GM23248 (cell line): Measurements from ENCODE around the gene MSANTD1. TPM values are rescaled to one million over a fixed set of nuclear protein-coding genes. Genes with fewer than 3 reads are reported as not detected.

Experiments
- DNase-seq: peaks from one replicate; pipeline ENCODE4 v3.0.0-alpha.2; 2015
- H2AFZ ChIP-seq: fragments of 200-600 bp; sonication (generic); 2 replicates; pipeline ENCODE4 v1.6.1; 2016; ENCODE audit warnings: antibody characterized with exemption
- H3F3A ChIP-seq: fragments of 200-600 bp; sonication (generic); 2 replicates; pipeline ENCODE4 v1.6.1; 2016; ENCODE audit warnings: mild to moderate bottlenecking, antibody characterized with exemption, mixed run types; ENCODE audit not compliant: insufficient read depth
- H3K27ac ChIP-seq: fragments of 200-600 bp; sonication (generic); 2 replicates; pipeline ENCODE4 v1.5.1; 2016; ENCODE audit warnings: mild to moderate bottlenecking
- H3K27me3 ChIP-seq: fragments of 200-600 bp; sonication (generic); replicated peaks from 2 replicates; pipeline ENCODE4 v1.6.1; 2016; ENCODE audit warnings: mild to moderate bottlenecking; ENCODE audit not compliant: insufficient read depth
- H3K36me3 ChIP-seq: fragments of 200-600 bp; sonication (generic); 2 replicates; pipeline ENCODE4 v1.6.1; 2016; ENCODE audit warnings: low read depth, mild to moderate bottlenecking
- H3K4me1 ChIP-seq: fragments of 200-600 bp; sonication (generic); 2 replicates; pipeline ENCODE4 v1.6.1; 2016; ENCODE audit warnings: mild to moderate bottlenecking; ENCODE audit not compliant: insufficient read depth
- H3K4me2 ChIP-seq: fragments of 200-600 bp; sonication (generic); one replicate; pipeline ENCODE4 v1.6.1; 2016; ENCODE audit warnings: mild to moderate bottlenecking; ENCODE audit not compliant: unreplicated experiment
- H3K4me3 ChIP-seq: fragments of 200-600 bp; sonication (generic); 2 replicates; pipeline ENCODE4 v1.5.1; 2016; ENCODE audit warnings: mild to moderate bottlenecking
- H3K79me2 ChIP-seq: fragments of 200-600 bp; sonication (generic); 2 replicates; pipeline ENCODE4 v1.6.1; 2016; ENCODE audit warnings: mild to moderate bottlenecking; ENCODE audit not compliant: insufficient read depth
- H3K9ac ChIP-seq: fragments of 200-600 bp; sonication (generic); 2 replicates; pipeline ENCODE4 v1.6.1; 2016; ENCODE audit warnings: mild to moderate bottlenecking
- H3K9me2 ChIP-seq: fragments of 200-600 bp; sonication (generic); 2 replicates; pipeline ENCODE4 v1.6.1; 2016; ENCODE audit warnings: mixed run types, mild to moderate bottlenecking, moderate library complexity; ENCODE audit not compliant: insufficient read depth
- H3K9me3 ChIP-seq: fragments of 200-600 bp; sonication (generic); one replicate; pipeline ENCODE4 v1.6.1; 2017; ENCODE audit warnings: low read depth
- H4K20me1 ChIP-seq: fragments of 200-600 bp; sonication (generic); 2 replicates; pipeline ENCODE4 v1.6.0; 2016; ENCODE audit not compliant: insufficient read depth
- EZH2 ChIP-seq: fragments of 200-600 bp; sonication (generic); IDR thresholded peaks from 2 replicates; pipeline ENCODE4 v1.6.1; 2018; ENCODE audit warnings: antibody characterized with exemption, mild to moderate bottlenecking; ENCODE audit not compliant: insufficient read depth, poor library complexity, severe bottlenecking
- EZH2phosphoT487 ChIP-seq: fragments of 200-600 bp; sonication (generic); IDR thresholded peaks from 2 replicates; pipeline ENCODE4 v1.6.1; 2018; ENCODE audit warnings: antibody characterized with exemption, moderate library complexity, mild to moderate bottlenecking, low read depth; ENCODE audit not compliant: insufficient read depth
- WGBS, 2 experiments: methylation state at CpG; one replicate each; pipeline ENCODE4 v1.1.6; 2015 to 2017; ENCODE audit warnings: low lambda C conversion rate in 2 of 2, low coverage in 1 of 2; ENCODE audit errors: missing lambda C conversion rate in 2 of 2; 5-methylcytosine and 5-hydroxymethylcytosine counted together
- in situ Hi-C: fragments of 300-500 bp; cut with MboI; formaldehyde crosslinking; loops from 2 replicates; pipeline ENCODE4 v1.15.0; 2020
- polyA plus RNA-seq: library from polyadenylated mRNA; unstranded; fragments of >200 nt; fragmentation: Nextera tagmentation; extraction: Ambion mirVana; gene quantifications from 2 replicates; pipeline ENCODE4 v1.2.1, GENCODE V29; 2016
- total RNA-seq: library from RNA; depleted of rRNA; stranded (reverse); fragments of >200 nt; shearing (Covaris generic); gene quantifications from 2 replicates; pipeline ENCODE4 v1.2.3, GENCODE V29; 2014

Gene MSANTD1
- total and polyA plus RNA-seq, 2 experiments from 2014 or later = not detected

GRCh38 chr4:3266076-3266475, 17.1 kb downstream of the MSANTD1 start:
- Histone ChIP-seq H3K79me2 (no peaks in the 10 kb centered on the region), H4K20me1 (no peaks in the 10 kb centered on the region), H3K4me1 (no peaks in the 10 kb centered on the region), H3K9me3 (no peaks in the 10 kb centered on the region), H3K27ac (no peak overlapping the region), H3K9me2 (no peaks in the 10 kb centered on the region), H2AFZ (no peak overlapping the region), H3K4me2 (no peak overlapping the region), H3F3A (no peaks in the 10 kb centered on the region), H3K27me3 (no peaks in the 10 kb centered on the region), H3K4me3 (no peak overlapping the region), H3K36me3 (no peaks in the 10 kb centered on the region), H3K9ac (no peak overlapping the region)
- TF ChIP-seq EZH2phosphoT487 (no peak), EZH2 (no peak)
- 94 to 95% methylated on average over 17 of the region's 17 CpGs for WGBS, 2 experiments
- no peak for DNase-seq
- in situ Hi-C loops = no loop called here

- DNase-seq = no peak
- no peaks in the 10 kb centered on the region for H3K9me3 ChIP-seq
- H4K20me1 ChIP-seq = no peaks in the 10 kb centered on the region
- no peaks in the 10 kb centered on the region for H3F3A ChIP-seq
- no peak overlapping the region for H3K4me2 ChIP-seq
- H3K36me3 ChIP-seq = no peaks in the 10 kb centered on the region
- no peaks in the 10 kb centered on the region for H3K79me2 ChIP-seq
- WGBS, 2 experiments = 72 to 75% methylated on average over 17 to 18 of the region's 18 CpGs
- no peaks in the 10 kb centered on the region for H3K4me1 ChIP-seq
- no peak overlapping the region for H2AFZ ChIP-seq
- no peak for TF ChIP-seq EZH2phosphoT487
- TF ChIP-seq EZH2 = no peak
- no peak overlapping the region for H3K27ac ChIP-seq
- H3K9me2 ChIP-seq = no peaks in the 10 kb centered on the region
- peaks cover 8% of the 10 kb centered on the region; the same call in 1 of the 2 replicates for H3K27me3 ChIP-seq
- in situ Hi-C loops = no loop called here
- no peak overlapping the region for H3K9ac ChIP-seq
- no peak overlapping the region for H3K4me3 ChIP-seq
These were observed 18.8 kb downstream of the MSANTD1 start for GRCh38 chr4:3267576-3268394.

GRCh38 chr4:3268395-3269104, 19.6 kb downstream of the MSANTD1 start:
- DNase-seq = no peak
- H3K27ac ChIP-seq = no peak overlapping the region
- H2AFZ ChIP-seq = no peak overlapping the region
- no peaks in the 10 kb centered on the region for H3K4me1 ChIP-seq
- H3K4me2 ChIP-seq = no peak overlapping the region
- H3K4me3 ChIP-seq = no peak overlapping the region
- TF ChIP-seq EZH2phosphoT487 (no peak), EZH2 (no peak)
- in situ Hi-C loops = no loop called here
- H3F3A ChIP-seq = no peaks in the 10 kb centered on the region
- H3K9me3 ChIP-seq = no peaks in the 10 kb centered on the region
- 76 to 80% methylated on average over 12 to 17 of the region's 17 CpGs for WGBS, 2 experiments
- no peaks in the 10 kb centered on the region for H3K9me2 ChIP-seq
- H3K36me3 ChIP-seq = no peaks in the 10 kb centered on the region
- H3K27me3 ChIP-seq = peaks cover 8% of the 10 kb centered on the region; the same call in 1 of the 2 replicates
- H3K9ac ChIP-seq = no peak overlapping the region
- no peaks in the 10 kb centered on the region for H3K79me2 ChIP-seq
- H4K20me1 ChIP-seq = no peaks in the 10 kb centered on the region

- H3K27me3 ChIP-seq = peaks cover 8% of the 10 kb centered on the region; the same call in 1 of the 2 replicates
- H3K9me2 ChIP-seq = no peaks in the 10 kb centered on the region
- H3F3A ChIP-seq = no peaks in the 10 kb centered on the region
- 69 to 70% methylated on average over 20 to 25 of the region's 25 CpGs for WGBS, 2 experiments
- no peak overlapping the region for H3K4me2 ChIP-seq
- in situ Hi-C loops = no loop called here
- H2AFZ ChIP-seq = no peak overlapping the region
- no peak overlapping the region for H3K4me3 ChIP-seq
- H3K27ac ChIP-seq = no peak overlapping the region
- no peaks in the 10 kb centered on the region for H3K79me2 ChIP-seq
- no peak for DNase-seq
- no peak for TF ChIP-seq EZH2
- no peak for TF ChIP-seq EZH2phosphoT487
- no peaks in the 10 kb centered on the region for H3K9me3 ChIP-seq
- H3K36me3 ChIP-seq = no peaks in the 10 kb centered on the region
- H3K9ac ChIP-seq = no peak overlapping the region
- no peaks in the 10 kb centered on the region for H4K20me1 ChIP-seq
- H3K4me1 ChIP-seq = no peaks in the 10 kb centered on the region
These were observed 20.4 kb downstream of the MSANTD1 start for GRCh38 chr4:3269105-3269927.
